Vagina (tissue), 2 donors: ENCODE measurements around the gene COPB2.

Source experiments
- POLR2A ChIP-seq, 2 donors: fragments of 450-650 bp; IDR thresholded peaks; one replicate each; pipeline ENCODE4 v1.6.1; 2017; ENCODE audit warnings: antibody characterized with exemption in 2 of 2, mild to moderate bottlenecking in 2 of 2, moderate library complexity in 2 of 2
- POLR2AphosphoS5 ChIP-seq, 2 donors: sonication (generic); formaldehyde crosslinking; IDR thresholded peaks; one replicate each; pipeline ENCODE4 v1.9.0; 2017; ENCODE audit warnings: antibody characterized with exemption in 2 of 2, mild to moderate bottlenecking in 2 of 2, low read depth in 1 of 2; ENCODE audit not compliant: insufficient read depth in 1 of 2
- TF ChIP-seq, protein P1 (sequence below), 3 experiments: fragments of 450-650 bp in 2 of 3; fragments of 200-600 bp in 1 of 3; sonication (generic) in 1 of 3; IDR thresholded peaks; one replicate each; pipeline ENCODE4 v1.5.1; 2017 to 2019; ENCODE audit warnings: antibody characterized with exemption in 3 of 3, mild to moderate bottlenecking in 2 of 3, moderate library complexity in 2 of 3

DNA sequence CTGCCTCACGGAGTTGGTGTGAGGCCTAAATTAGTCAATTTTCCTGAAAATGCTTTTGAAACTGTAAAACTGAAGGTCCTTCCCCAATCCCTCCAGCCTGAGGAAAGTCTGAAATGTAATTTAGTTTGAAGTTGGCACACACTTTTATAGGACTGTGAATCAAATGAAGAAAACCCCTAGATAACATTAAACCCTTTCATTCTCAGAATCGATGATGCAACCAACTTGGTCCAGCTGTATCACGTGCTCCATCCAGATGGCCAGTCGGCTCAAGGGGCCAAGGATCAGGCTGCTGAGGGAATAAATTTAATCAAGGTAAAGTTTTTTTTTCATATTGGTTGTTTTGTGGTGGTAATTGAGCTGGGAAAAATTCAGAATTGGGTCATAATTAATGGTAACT lies 34.0 kb downstream of the COPB2 start:
- TF ChIP-seq, protein P1, sequence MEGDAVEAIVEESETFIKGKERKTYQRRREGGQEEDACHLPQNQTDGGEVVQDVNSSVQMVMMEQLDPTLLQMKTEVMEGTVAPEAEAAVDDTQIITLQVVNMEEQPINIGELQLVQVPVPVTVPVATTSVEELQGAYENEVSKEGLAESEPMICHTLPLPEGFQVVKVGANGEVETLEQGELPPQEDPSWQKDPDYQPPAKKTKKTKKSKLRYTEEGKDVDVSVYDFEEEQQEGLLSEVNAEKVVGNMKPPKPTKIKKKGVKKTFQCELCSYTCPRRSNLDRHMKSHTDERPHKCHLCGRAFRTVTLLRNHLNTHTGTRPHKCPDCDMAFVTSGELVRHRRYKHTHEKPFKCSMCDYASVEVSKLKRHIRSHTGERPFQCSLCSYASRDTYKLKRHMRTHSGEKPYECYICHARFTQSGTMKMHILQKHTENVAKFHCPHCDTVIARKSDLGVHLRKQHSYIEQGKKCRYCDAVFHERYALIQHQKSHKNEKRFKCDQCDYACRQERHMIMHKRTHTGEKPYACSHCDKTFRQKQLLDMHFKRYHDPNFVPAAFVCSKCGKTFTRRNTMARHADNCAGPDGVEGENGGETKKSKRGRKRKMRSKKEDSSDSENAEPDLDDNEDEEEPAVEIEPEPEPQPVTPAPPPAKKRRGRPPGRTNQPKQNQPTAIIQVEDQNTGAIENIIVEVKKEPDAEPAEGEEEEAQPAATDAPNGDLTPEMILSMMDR (IDR thresholded peaks at IDR 0.05): no peak
- TF ChIP-seq POLR2A (IDR thresholded peaks at IDR 0.05): no peak
- no peak for TF ChIP-seq POLR2AphosphoS5 (IDR thresholded peaks at IDR 0.05; ENCODE audit: insufficient read depth in 1 of 2, low read depth in 1 of 2)
